ENCODE results near the gene LRCH4. TPM values are rescaled to one million over a fixed set of nuclear protein-coding genes. Genes with fewer than 3 reads are reported as not detected.

LRCH4 gene
- total and polyA plus RNA-seq, 2 of the 13 experiments (the other 11 are each of a cell fraction or from before 2014, with no cell fraction given), result 7.0 to 9.3 TPM

DNA sequence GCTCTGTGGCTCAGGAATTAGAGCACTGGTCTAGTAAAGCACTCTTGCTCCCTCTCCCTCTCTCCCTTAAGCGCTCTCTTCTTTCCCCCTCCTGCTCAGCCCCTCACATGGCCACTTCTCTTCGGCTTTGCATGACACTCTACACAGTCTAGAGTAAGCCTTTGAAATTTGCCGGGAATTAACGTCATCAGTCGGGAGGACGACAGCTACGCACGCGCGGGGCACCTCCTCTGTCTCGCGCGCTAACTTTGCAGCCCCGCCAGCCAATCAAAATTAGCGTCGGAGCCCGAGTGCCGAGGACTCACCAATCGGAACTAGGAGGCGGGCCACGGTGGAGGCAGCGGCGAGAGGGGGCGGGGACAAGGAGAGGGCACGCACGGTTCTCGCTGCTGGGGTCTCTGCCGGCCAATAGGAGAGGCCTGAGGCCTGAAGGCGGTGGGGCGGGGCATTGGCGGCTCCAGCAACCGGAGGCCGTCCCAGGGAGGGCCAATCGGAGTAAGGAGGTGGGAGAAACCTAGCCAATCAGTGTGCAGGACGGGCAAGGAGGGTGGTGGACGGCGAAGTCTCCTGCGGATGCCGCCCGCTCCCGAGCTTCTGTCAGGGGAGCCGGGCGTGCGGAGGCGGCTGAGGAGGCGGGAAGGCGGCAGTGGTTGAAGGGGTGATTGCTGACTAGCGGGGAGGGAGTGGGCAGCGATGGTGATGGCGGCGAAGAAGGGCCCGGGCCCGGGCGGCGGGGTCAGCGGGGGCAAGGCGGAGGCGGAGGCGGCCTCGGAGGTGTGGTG lies 47.1 kb downstream of the LRCH4 start, which contains the start of gene AGFG2 (continued):
- TF ChIP-seq, protein P1, sequence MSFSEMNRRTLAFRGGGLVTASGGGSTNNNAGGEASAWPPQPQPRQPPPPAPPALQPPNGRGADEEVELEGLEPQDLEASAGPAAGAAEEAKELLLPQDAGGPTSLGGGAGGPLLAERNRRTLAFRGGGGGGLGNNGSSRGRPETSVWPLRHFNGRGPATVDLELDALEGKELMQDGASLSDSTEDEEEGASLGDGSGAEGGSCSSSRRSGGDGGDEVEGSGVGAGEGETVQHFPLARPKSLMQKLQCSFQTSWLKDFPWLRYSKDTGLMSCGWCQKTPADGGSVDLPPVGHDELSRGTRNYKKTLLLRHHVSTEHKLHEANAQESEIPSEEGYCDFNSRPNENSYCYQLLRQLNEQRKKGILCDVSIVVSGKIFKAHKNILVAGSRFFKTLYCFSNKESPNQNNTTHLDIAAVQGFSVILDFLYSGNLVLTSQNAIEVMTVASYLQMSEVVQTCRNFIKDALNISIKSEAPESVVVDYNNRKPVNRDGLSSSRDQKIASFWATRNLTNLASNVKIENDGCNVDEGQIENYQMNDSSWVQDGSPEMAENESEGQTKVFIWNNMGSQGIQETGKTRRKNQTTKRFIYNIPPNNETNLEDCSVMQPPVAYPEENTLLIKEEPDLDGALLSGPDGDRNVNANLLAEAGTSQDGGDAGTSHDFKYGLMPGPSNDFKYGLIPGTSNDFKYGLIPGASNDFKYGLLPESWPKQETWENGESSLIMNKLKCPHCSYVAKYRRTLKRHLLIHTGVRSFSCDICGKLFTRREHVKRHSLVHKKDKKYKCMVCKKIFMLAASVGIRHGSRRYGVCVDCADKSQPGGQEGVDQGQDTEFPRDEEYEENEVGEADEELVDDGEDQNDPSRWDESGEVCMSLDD (CRISPR knock-in tag; IDR thresholded peaks at IDR 0.05; ENCODE audit: borderline replicate concordance), result no peak
- TF ChIP-seq SSRP1 (CRISPR knock-in tag; IDR thresholded peaks at IDR 0.05) (no peak), MIXL1 (CRISPR knock-in tag; IDR thresholded peaks at IDR 0.05) (no peak; the same call in 1 of the 2 replicates), ZNF550 (CRISPR knock-in tag; IDR thresholded peaks at IDR 0.05; ENCODE audit: borderline replicate concordance) (0 out of 2 replicates have a peak, but pooled peaks have one; percentile 81), ZNF30 (CRISPR knock-in tag; IDR thresholded peaks at IDR 0.05) (no peak), EED (CRISPR knock-in tag; IDR thresholded peaks at IDR 0.05) (no peak), NR2C2 (CRISPR knock-in tag; IDR thresholded peaks at IDR 0.05; ENCODE audit: borderline replicate concordance) (peak; percentile 58), ZNF749 (CRISPR knock-in tag; IDR thresholded peaks at IDR 0.05; ENCODE audit: borderline replicate concordance) (peak; percentile 58; the same call in 1 of the 2 replicates), DPF2 (CRISPR knock-in tag; IDR thresholded peaks at IDR 0.05; ENCODE audit: borderline replicate concordance, low read depth) (no peak), NFATC3 (CRISPR knock-in tag; IDR thresholded peaks at IDR 0.05) (no peak; the same call in 1 of the 2 replicates)
- TF ChIP-seq, protein P2, sequence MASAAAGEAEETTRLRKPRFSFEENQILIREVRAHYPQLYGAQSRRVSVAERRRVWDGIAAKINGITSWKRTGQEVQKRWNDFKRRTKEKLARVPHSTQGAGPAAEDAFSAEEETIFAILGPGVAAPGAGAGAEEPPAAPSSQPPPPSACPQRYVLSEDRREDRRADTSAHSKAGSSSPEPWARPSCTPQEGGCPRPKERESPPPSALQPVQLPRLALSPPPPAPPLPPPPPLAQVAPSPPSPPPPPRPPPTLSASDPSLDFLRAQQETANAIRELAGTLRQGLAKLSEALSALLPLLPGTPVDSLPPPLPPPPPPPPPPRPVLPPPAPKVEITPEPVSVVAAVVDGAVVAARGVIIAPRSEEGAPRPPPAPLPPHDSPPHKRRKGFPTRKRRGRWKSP (CRISPR knock-in tag; IDR thresholded peaks at IDR 0.05), result peak; percentile 93; the same call in 1 of the 2 replicates
- TF ChIP-seq, protein P3, sequence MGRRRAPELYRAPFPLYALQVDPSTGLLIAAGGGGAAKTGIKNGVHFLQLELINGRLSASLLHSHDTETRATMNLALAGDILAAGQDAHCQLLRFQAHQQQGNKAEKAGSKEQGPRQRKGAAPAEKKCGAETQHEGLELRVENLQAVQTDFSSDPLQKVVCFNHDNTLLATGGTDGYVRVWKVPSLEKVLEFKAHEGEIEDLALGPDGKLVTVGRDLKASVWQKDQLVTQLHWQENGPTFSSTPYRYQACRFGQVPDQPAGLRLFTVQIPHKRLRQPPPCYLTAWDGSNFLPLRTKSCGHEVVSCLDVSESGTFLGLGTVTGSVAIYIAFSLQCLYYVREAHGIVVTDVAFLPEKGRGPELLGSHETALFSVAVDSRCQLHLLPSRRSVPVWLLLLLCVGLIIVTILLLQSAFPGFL (CRISPR knock-in tag; IDR thresholded peaks at IDR 0.05), result no peak
- TF ChIP-seq, protein P4, sequence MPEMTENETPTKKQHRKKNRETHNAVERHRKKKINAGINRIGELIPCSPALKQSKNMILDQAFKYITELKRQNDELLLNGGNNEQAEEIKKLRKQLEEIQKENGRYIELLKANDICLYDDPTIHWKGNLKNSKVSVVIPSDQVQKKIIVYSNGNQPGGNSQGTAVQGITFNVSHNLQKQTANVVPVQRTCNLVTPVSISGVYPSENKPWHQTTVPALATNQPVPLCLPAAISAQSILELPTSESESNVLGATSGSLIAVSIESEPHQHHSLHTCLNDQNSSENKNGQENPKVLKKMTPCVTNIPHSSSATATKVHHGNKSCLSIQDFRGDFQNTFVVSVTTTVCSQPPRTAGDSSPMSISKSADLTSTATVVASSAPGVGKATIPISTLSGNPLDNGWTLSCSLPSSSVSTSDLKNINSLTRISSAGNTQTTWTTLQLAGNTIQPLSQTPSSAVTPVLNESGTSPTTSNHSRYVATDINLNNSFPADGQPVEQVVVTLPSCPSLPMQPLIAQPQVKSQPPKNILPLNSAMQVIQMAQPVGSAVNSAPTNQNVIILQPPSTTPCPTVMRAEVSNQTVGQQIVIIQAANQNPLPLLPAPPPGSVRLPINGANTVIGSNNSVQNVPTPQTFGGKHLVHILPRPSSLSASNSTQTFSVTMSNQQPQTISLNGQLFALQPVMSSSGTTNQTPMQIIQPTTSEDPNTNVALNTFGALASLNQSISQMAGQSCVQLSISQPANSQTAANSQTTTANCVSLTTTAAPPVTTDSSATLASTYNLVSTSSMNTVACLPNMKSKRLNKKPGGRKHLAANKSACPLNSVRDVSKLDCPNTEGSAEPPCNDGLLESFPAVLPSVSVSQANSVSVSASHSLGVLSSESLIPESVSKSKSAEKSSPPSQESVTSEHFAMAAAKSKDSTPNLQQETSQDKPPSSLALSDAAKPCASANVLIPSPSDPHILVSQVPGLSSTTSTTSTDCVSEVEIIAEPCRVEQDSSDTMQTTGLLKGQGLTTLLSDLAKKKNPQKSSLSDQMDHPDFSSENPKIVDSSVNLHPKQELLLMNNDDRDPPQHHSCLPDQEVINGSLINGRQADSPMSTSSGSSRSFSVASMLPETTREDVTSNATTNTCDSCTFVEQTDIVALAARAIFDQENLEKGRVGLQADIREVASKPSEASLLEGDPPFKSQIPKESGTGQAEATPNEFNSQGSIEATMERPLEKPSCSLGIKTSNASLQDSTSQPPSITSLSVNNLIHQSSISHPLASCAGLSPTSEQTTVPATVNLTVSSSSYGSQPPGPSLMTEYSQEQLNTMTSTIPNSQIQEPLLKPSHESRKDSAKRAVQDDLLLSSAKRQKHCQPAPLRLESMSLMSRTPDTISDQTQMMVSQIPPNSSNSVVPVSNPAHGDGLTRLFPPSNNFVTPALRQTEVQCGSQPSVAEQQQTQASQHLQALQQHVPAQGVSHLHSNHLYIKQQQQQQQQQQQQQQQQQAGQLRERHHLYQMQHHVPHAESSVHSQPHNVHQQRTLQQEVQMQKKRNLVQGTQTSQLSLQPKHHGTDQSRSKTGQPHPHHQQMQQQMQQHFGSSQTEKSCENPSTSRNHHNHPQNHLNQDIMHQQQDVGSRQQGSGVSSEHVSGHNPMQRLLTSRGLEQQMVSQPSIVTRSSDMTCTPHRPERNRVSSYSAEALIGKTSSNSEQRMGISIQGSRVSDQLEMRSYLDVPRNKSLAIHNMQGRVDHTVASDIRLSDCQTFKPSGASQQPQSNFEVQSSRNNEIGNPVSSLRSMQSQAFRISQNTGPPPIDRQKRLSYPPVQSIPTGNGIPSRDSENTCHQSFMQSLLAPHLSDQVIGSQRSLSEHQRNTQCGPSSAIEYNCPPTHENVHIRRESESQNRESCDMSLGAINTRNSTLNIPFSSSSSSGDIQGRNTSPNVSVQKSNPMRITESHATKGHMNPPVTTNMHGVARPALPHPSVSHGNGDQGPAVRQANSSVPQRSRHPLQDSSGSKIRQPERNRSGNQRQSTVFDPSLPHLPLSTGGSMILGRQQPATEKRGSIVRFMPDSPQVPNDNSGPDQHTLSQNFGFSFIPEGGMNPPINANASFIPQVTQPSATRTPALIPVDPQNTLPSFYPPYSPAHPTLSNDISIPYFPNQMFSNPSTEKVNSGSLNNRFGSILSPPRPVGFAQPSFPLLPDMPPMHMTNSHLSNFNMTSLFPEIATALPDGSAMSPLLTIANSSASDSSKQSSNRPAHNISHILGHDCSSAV (CRISPR knock-in tag; IDR thresholded peaks at IDR 0.05; ENCODE audit: borderline replicate concordance), result no peak
- TF ChIP-seq, protein P5, sequence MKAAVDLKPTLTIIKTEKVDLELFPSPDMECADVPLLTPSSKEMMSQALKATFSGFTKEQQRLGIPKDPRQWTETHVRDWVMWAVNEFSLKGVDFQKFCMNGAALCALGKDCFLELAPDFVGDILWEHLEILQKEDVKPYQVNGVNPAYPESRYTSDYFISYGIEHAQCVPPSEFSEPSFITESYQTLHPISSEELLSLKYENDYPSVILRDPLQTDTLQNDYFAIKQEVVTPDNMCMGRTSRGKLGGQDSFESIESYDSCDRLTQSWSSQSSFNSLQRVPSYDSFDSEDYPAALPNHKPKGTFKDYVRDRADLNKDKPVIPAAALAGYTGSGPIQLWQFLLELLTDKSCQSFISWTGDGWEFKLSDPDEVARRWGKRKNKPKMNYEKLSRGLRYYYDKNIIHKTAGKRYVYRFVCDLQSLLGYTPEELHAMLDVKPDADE (CRISPR knock-in tag; IDR thresholded peaks at IDR 0.05), result no peak

Measured in HepG2 (cell line).